Measurements from ENCODE around the gene FLT4.
"Not testable (repeated sequence)": the region's sequence is repeated elsewhere in the genome, so short reads cannot be mapped to it uniquely, and the experiment has no call there.

FLT4 gene

DNA sequence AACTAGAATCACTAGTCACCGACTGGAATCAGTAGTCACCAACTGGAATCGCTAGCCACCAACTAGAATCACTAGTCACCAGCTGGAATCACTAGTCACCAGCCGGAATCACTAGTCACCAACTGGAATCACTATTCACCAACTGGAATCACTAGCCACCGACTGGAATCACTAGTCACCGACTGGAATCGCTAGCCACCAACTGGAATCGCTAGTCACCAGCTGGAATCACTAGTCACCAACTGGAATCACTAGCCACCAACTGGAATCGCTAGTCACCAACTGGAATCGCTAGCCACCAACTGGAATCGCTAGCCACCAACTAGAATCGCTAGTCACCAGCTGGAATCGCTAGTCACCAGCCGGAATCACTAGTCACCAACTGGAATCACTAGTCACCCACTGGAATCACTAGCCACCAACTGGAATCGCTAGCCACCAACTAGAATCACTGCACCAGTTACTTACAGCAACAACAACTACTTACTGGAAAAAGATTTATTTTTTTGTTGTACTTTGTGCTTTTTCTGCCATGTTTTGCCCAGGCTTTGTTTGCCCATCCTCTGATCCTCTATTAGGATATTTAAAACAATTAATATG is 25.7 kb upstream of the FLT4 start:
- Histone ChIP-seq H3K4me3 (ENCODE audit: low read depth, low read length) (no peak overlapping the region), H3K4me2 (ENCODE audit: low read length) (no peak overlapping the region), H3K36me3 (ENCODE audit: control insufficient read depth, insufficient read depth, low read length) (no peaks in the 10 kb centered on the region), H3K9ac (no peak overlapping the region), H3K9me3 (ENCODE audit: control insufficient read depth, low read length) (no peaks in the 10 kb centered on the region), H3K27me3 (ENCODE audit: control insufficient read depth, insufficient read depth, low read length) (no peaks in the 10 kb centered on the region), H3K27ac (no peak overlapping the region), H3K79me2 (no peaks in the 10 kb centered on the region), H3K4me1 (no peaks in the 10 kb centered on the region), H2AFZ (no peak overlapping the region)
- TF ChIP-seq, protein P1, sequence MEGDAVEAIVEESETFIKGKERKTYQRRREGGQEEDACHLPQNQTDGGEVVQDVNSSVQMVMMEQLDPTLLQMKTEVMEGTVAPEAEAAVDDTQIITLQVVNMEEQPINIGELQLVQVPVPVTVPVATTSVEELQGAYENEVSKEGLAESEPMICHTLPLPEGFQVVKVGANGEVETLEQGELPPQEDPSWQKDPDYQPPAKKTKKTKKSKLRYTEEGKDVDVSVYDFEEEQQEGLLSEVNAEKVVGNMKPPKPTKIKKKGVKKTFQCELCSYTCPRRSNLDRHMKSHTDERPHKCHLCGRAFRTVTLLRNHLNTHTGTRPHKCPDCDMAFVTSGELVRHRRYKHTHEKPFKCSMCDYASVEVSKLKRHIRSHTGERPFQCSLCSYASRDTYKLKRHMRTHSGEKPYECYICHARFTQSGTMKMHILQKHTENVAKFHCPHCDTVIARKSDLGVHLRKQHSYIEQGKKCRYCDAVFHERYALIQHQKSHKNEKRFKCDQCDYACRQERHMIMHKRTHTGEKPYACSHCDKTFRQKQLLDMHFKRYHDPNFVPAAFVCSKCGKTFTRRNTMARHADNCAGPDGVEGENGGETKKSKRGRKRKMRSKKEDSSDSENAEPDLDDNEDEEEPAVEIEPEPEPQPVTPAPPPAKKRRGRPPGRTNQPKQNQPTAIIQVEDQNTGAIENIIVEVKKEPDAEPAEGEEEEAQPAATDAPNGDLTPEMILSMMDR (IDR thresholded peaks at IDR 0.05) = no peak

DNA sequence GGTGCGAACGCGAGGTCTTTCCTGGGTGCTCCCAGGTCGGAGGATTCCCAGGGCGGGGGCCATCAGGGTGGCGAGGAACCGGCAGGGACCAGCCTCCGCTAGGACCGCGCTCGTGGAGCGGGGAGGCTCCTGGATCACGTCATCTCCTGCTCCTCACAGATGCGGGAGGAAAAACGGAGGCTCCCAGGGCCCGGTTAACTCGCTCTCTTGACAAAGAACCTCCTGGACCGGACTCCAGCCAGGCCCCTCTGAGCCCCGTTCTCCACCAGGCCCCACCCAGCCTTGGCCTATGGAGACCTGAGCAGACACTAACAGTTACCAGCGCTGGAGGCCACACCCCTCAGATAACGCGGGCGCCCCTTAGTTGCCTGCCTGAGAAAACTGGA is 24.7 kb upstream of the FLT4 start:
- not testable (repeated sequence) for H3K9ac ChIP-seq; H3K27ac ChIP-seq; H2AFZ ChIP-seq; H3K36me3 ChIP-seq (ENCODE audit: control insufficient read depth, insufficient read depth, low read length); H3K9me3 ChIP-seq (ENCODE audit: control insufficient read depth, low read length); H3K79me2 ChIP-seq; H3K27me3 ChIP-seq (ENCODE audit: control insufficient read depth, insufficient read depth, low read length); H3K4me3 ChIP-seq (ENCODE audit: low read depth, low read length); H3K4me1 ChIP-seq
- peak overlapping the region; percentile 31 for H3K4me2 ChIP-seq (ENCODE audit: low read length)

DNA sequence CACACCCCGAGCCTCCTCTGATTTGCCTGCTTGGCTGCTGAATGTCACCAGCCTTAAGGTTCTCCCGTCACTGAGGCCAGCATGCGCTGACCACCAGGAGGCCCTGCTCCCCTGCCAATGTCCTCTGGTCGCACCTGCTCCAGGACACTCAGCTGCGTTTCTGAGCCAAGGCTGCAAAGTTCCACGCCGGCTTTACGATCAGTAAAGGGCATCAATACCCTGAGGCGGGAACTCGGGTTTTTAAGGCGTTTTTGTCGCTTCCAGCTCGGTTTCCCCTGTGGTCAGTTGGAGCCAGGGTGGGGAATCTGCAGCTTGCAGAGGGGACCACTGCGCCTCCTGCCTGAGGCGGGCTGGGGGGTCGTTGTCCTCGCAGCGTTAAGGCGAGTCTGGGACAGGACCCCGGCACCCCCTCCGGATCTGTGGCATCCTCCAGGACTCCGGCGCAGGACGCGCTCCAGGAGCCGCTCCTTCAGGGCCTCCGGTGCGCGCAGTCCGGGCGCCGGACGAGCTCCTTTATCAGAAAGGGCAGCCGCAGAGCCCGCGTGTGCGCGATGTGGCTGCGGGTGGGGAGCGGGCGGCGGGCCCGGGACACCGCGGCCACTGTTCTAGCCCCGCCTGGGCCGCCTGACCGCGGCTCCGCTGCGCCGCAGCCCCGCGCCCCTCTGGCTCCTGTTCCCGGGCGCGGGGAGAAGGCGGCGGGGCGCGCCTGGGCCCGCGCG is 24.1 kb upstream of the FLT4 start:
- Histone ChIP-seq H3K4me3 (ENCODE audit: low read depth, low read length) (no peak overlapping the region), H3K27me3 (ENCODE audit: control insufficient read depth, insufficient read depth, low read length) (no peaks in the 10 kb centered on the region)

DNA sequence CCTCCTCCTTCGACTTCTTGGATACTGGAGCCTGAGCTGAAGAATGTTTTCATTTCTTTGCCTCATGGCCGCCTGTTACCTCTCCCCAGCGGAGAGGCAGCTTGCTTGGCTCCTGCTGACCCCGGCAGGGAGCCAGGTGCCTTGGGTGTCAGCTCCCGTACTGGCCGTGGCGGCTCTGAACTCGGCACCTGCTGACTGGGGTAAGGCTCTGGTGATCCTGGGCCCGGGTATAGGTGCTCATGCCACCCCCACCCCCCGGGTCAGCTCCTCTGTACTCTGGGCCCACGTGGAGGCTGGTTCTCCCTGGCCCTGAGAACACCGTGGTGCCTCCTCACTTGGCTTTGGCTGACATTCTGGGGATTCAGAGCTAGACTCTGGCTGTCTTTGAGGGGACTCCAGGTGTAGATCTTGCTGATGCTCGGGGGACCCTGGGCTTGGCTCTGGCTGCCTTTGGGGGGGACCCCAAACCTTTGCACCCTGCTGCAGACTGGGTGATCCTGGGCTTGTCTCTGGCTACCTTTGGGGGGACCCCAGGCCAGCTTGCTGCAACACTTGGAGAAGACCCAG is 22.6 kb upstream of the FLT4 start:
- H3K4me2 ChIP-seq (ENCODE audit: low read length); H3K27ac ChIP-seq; H3K9ac ChIP-seq; H3K4me3 ChIP-seq (ENCODE audit: low read depth, low read length); H3K79me2 ChIP-seq; H3K36me3 ChIP-seq (ENCODE audit: control insufficient read depth, insufficient read depth, low read length); H2AFZ ChIP-seq; H3K4me1 ChIP-seq; H3K9me3 ChIP-seq (ENCODE audit: control insufficient read depth, low read length); H3K27me3 ChIP-seq (ENCODE audit: control insufficient read depth, insufficient read depth, low read length): not testable (repeated sequence)

More for the DNA sequence above, 24.1 kb upstream of the FLT4 start:
- Histone ChIP-seq H3K4me2 (ENCODE audit: low read length) (peak overlapping the region; percentile 31), H3K4me1 (no peaks in the 10 kb centered on the region), H2AFZ (peak overlapping the region; percentile 22), H3K27ac (no peak overlapping the region), H3K36me3 (ENCODE audit: control insufficient read depth, insufficient read depth, low read length) (no peaks in the 10 kb centered on the region), H3K79me2 (no peaks in the 10 kb centered on the region), H3K9ac (no peak overlapping the region), H3K9me3 (ENCODE audit: control insufficient read depth, low read length) (no peaks in the 10 kb centered on the region)
- TF ChIP-seq, protein P1 (IDR thresholded peaks at IDR 0.05) = no peak

DNA sequence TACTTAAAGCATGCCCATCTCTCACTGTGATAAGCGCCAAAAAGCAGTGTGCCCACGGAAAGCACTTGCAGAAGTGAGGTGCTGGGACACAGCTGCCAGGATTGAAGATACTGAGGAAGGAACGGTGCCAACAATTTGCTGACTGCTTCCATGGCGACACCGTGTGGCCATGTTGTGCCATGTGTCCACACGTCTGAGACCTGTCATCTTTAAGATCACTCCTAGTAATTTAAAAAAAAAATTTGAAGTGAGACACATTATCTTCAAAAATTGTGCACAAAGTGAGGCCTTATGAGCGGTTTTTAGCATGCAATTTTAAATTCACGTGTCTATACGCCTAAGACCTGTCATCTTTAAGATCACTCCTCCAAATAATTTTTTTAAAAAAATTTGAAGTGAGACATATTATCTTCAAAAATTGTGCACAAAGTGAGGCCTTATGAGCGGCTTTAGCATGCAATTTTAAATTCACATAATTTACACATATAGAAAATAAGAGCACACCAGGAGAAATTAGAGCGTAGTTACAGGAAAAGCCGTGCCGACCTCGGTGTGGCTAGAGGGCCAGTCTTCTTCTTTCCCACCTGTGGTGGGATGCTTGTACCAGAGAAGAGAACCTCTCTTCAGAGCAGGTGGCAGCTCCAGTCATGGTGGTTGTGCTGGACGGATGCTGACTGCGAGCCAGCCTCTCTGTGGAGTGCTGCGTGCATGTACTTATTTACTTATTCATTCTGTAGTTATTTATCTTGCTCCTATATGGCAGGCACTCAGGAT is 21.4 kb upstream of the FLT4 start:
- Histone ChIP-seq H3K36me3 (ENCODE audit: control insufficient read depth, insufficient read depth, low read length) (no peaks in the 10 kb centered on the region), H3K27me3 (ENCODE audit: control insufficient read depth, insufficient read depth, low read length) (no peaks in the 10 kb centered on the region), H3K9me3 (ENCODE audit: control insufficient read depth, low read length) (no peaks in the 10 kb centered on the region), H3K27ac (no peak overlapping the region), H3K9ac (no peak overlapping the region), H2AFZ (no peak overlapping the region), H3K4me1 (no peaks in the 10 kb centered on the region), H3K4me3 (ENCODE audit: low read depth, low read length) (no peak overlapping the region), H3K4me2 (ENCODE audit: low read length) (peak overlapping the region; percentile 38), H3K79me2 (no peaks in the 10 kb centered on the region)
- TF ChIP-seq, protein P1 (IDR thresholded peaks at IDR 0.05) = peak; percentile 62

All from parathyroid adenoma (tissue), 2 donors.